GM23248 (cell line): ENCODE results near the gene MED10.
"Not testable (repeated sequence)": the region's sequence is repeated elsewhere in the genome, so short reads cannot be mapped to it uniquely, and the experiment has no call there.

ENCODE experiments used
- EZH2 ChIP-seq: fragments of 200-600 bp; sonication (generic); IDR thresholded peaks from 2 replicates; pipeline ENCODE4 v1.6.1; 2018; ENCODE audit warnings: antibody characterized with exemption, mild to moderate bottlenecking; ENCODE audit not compliant: insufficient read depth, poor library complexity, severe bottlenecking
- EZH2phosphoT487 ChIP-seq: fragments of 200-600 bp; sonication (generic); IDR thresholded peaks from 2 replicates; pipeline ENCODE4 v1.6.1; 2018; ENCODE audit warnings: antibody characterized with exemption, moderate library complexity, mild to moderate bottlenecking, low read depth; ENCODE audit not compliant: insufficient read depth

DNA sequence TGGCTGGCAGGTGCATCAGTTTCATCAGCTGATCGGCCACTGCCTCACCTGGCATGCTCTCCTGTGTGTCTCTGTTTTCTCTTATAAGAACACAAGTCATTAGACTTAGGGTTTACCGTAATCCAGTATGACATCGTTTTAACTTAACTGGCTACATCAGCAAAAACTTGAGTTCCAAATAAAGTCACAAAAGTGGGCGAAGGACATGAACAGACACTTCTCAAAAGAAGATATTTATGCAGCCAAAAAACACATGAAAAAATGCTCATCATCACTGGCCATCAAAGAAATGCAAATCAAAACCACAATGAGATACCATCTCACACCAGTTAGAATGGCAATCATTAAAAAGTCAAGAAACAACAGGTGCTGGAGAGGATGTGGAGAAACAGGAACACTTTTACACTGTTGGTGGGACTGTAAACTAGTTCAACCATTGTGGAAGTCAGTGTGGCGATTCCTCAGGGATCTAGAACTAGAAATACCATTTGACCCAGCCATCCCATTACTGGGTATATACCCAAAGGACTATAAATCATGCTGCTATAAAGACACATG, 14.8 kb downstream of the MED10 start:
- not testable (repeated sequence) for TF ChIP-seq EZH2, EZH2phosphoT487
